GM21723 (cell line): Measurements from ENCODE around the gene MAP1A.

ENCODE experiments used
- ATAC-seq: cut with Tn5 transposase; IDR thresholded peaks from one replicate; pipeline ENCODE4 v1.9.1; 2021; ENCODE audit warnings: mild to moderate bottlenecking, moderate library complexity; ENCODE audit not compliant: unreplicated experiment

MAP1A gene

DNA sequence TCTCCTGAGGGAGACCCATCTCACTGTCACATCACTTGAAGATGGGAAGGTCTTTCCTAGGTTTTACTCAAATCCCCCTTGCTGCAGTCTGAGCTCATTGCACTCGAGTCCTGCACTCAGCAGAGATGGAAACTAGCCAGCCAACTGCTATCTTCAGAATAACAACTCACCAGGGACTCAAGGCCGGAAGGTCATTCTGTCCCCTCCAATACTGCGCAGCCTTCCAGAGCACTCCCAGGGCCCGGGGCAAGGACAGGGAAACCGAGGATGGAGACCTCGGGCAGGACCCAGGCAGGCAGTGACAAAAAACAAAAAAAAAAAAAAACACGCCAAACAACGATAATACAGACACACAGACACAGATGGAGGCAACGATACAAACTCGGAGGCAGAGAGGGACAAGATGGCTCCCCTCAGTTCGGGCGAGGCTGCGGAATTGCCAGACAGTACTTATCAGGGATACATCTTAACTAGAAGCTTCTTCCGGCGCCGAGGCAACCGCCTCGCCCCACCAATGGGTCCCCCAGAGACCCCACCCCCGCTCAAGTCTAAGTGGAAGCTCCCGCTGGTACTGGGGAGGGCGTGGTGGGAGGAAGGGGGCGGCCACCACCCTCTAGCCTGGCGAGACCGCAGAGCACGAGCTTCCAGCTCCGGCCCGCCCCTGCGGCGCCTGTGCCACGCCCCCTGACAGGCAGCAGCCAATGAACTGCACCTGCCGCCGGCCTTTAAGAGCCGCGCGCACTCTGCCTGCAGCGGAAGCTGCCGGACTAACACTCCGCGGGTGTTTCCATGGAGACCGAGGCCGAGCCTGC, 7.0 kb upstream of the MAP1A start:
- ATAC-seq: peak; percentile 96

DNA sequence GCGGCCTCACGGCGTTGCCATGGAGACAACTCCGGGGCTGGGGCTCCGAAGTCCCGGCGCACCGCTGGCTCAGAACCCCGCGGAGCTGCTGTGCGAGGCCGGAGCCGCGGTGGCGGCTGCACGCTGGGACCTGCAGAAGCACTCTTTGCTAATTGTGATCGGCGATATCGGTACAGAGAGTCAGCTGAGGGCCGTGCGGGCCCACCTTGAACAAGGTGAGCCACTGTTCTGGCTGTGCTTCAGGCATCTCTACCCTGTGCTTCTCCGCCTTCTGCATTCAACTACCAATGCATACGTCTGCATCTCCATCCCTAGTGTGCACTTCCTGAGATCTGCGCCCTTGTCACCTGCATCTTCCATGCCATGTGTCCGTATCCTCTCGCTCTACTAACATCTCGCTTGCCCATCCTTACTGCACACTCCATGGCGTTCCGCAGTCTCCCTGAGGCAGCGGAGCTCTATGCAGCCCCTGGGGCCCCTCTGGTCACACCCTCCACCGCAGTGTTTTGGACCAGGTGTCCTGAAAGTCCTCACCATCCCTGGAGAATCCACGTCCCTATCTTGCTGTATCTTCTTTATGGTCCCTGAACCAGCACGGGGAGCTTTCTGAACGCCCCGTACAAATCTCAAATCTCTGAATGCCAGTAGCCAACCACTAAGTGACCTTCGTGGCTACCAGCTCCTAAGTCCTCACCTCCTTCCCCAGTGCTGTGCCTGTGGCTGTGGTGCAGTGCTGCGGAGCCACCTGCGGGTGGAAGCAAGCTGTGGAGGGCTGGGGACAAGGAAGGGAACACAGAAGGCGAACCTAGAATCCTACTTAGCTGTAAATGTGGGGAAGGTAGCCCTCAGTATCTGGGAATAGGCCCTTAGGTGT, 6.2 kb upstream of the MAP1A start:
- ATAC-seq: no peak

DNA sequence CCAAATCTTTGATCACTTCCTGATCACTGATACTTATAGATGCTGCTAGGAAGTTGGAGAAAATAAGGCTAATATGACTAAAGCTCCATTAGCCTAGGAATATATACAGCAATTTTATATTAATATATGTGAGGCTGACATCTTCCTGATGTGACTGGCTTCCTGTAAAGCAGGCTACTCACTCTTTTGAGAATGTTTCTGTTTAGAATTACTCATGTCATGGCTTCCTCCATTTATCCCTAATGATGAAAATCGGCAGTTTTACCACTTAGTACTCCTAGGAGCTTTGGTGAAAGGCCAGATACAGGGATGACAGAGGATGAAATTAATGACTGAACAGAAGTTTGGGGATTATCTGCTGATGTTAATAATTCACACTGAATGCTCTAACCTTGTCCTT, 3.9 kb upstream of the MAP1A start:
- no peak for ATAC-seq

DNA sequence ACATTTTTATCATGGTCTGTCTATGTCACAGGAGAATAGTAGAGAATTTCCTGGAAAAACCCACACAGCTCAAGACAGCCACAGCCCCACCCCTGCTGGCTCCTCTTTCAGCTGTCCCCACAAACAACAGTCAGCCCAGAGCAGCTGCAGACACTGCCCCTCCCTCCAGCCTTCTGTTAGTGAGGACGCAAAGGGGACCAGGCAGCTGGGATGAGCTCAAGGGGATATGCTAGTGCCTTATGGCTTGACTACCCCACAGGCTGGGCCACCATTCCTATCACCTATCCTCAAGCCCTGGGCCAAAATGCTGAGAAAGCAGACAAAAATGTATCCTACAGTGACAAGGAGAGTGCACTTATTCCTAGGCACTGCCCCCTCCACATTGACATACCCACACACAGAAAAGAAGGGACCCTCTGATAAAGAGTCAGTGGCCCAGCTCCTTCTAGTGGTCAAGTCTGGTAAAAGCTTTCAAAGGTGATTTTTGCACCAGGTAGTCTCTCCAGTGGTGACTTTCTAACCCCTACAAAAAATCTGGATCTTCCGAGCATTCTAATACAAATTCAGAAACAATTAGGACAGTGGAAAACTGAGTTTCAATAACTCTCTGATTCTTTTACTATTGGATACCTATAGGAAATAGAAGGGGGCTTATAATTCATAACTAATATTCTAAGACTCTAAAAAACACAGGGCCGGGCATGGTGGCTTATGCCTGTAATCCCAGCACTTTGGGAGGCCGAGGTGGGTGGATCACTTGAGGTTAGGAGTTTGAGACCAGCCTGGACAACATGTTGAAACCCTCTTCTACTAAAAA, 3.0 kb upstream of the MAP1A start:
- ATAC-seq: no peak

DNA sequence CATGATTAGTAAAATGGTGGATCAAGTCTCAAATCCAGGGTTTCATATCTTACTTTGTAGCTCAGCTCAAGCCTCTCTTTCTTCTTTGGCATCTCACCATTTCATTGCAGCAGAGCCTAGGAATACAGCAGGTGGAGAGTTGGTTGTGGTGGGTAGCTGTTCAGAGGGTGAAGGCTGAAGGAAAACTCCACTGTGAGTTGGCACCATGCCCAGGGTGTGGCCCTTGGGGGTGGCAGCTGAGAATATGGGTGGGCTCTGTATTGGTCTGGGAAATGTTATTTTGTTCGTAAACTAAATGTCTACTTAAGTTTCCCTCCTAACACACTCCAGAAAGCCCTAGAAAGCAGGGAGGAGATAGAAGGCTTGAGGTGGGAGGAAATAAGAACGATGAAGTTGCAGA, 1.7 kb upstream of the MAP1A start:
- ATAC-seq: no peak

DNA sequence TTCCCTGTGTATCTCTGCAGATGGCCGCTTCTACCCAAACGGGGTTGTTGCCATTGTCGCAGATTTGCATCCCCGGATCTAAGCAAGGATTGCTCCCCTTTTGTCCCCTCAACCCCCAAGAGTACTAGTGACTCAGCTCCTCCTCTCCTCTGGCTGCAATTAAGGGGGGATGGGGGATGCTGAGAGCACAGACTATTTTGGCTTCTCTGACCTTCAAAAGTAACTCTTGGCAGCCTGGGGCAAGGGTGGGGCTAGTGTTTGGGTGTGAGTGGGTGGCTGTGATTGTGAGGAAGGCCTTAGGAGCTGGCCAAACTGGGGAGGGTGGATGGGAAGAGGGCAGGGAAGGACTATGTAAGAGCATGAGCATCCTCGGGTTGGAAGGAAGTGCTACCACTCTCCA, 1.2 kb upstream of the MAP1A start:
- ATAC-seq: no peak

DNA sequence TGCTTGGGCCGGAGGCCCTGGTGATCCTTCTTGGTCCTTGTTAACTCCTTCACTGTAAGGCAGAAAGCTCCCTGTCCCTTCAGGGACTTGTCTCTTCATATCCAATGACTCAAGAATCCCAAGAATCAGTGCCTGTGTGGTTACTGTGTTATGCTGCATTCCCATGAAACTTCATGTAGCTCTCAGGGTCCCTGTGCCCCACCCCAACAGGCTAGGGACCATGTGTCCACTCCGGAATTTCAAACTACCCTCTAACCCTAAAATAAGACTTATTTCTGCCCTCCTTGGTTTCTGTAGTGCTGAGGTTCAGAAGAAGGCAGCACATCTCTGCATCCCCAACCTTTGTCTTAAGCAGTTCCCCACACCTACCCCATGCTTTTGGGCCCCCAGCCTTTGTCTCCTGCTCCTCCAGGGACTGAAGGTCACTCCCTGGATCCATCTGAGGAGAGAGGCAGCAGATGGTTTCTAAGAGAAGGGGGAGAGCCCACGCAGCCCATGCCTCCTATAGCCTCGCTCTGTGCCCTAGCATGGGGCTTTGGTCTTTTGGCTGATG, 531 bp upstream of the MAP1A start:
- no peak for ATAC-seq

DNA sequence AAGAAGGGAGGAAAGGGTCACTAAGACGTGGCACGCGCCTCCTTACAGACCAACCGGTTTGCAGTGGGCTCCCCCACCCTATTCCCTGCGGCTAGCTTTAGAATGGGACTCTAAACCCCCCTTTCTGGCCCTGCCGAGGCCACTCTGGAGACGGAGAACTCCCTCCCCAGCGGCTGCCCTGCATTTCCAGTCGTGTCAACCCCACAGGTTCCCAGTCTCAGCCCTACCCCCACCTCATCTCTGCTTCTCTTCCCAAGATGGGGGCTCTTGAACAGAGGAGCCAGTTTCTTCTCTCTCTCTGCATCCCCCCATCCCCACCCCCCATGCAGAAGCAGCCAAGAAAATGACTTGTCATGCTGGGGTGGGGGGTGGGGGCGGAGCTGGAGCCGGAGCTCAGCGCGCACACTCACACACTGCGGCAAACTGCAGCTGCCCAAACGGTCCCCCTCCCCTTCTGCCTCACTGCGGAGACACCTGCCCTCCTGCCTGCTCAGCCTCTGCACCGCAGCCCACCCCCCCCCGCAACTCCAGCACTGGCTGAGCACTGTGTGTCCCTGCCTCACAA, 871 bp downstream of the MAP1A start:
- no peak for ATAC-seq

DNA sequence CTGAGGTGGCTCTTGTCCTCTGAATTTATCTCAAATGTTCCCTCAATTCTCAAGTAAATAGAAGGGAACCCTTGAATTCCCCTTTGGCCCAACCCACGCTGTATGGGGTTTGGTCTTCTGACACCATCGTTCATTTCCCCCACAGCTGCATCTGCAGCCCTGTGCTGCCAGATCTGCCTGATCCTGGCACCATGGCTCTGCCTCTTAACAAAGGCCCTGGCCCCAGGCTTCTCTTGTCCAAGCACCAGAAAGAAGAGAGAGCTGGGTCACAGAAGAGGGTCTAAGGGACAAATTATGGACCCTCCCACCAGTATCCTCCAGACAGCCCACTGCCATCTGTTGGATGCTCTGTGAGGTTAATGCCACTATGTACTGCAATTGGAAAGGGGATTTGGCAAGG, 1.8 kb downstream of the MAP1A start:
- ATAC-seq: no peak

DNA sequence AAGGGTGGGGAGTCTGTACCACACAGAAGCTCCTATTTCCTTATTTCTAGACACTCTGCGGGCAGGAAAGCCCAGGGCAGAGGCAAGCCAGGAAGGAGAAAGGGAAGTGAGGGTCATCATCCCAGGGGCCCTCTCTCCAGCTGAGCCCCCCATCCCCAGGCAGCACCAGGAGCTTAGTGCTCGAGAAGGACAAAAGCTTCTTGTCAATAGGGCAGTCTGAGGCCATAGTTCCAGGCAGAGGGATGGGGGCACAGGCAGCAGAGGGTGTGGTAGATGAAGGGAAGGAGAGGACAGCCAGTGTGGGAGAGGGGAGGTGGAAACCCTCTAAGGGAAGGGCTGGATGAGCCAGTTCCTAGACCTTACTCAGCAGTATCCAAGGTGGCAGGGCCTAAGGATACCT, 2.7 kb downstream of the MAP1A start:
- ATAC-seq: no peak

DNA sequence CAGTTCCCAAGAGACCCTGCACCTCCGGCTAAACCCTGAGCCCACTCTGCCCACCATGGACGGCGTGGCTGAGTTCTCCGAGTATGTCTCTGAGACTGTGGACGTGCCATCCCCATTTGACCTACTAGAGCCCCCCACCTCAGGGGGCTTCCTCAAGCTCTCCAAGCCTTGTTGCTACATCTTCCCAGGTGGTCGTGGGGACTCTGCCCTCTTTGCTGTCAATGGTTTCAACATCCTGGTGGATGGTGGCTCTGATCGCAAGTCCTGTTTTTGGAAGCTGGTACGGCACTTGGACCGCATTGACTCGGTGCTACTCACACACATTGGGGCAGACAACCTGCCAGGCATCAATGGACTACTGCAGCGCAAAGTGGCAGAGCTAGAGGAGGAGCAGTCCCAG, 4.0 kb downstream of the MAP1A start:
- ATAC-seq: no peak

DNA sequence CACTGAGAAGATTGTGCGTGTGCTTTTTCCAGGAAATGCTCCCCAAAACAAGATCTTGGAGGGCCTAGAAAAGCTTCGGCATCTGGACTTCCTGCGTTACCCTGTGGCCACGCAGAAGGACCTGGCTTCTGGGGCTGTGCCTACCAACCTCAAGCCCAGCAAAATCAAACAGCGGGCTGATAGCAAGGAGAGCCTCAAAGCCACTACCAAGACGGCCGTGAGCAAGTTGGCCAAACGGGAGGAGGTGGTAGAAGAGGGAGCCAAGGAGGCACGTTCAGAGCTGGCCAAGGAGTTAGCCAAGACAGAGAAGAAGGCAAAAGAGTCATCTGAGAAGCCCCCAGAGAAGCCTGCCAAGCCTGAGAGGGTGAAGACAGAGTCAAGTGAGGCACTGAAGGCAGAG, 4.8 kb downstream of the MAP1A start:
- no peak for ATAC-seq

DNA sequence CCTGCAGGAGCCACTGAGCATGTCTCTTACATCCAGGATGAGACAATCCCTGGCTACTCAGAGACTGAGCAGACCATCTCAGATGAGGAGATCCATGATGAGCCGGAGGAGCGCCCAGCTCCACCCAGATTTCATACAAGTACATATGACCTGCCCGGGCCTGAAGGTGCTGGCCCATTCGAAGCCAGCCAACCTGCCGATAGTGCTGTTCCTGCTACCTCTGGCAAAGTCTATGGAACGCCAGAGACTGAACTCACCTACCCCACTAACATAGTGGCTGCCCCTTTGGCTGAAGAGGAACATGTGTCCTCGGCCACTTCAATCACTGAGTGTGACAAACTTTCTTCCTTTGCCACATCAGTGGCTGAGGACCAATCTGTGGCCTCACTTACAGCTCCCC, 6.2 kb downstream of the MAP1A start:
- no peak for ATAC-seq

DNA sequence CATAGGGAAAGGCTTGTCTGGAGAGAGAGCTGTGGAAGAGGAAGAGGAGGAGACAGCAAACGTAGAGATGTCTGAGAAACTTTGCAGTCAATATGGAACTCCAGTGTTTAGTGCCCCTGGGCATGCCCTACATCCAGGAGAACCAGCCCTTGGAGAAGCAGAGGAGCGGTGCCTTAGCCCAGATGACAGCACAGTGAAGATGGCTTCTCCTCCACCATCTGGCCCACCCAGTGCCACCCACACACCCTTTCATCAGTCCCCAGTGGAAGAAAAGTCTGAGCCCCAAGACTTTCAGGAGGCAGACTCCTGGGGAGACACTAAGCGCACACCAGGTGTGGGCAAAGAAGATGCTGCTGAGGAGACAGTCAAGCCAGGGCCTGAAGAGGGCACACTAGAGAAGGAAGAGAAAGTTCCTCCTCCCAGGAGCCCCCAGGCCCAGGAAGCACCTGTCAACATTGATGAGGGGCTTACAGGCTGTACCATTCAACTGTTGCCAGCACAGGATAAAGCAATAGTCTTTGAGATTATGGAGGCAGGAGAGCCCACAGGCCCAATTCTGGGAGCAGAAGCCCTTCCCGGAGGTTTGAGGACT, 6.9 kb downstream of the MAP1A start:
- ATAC-seq: no peak

DNA sequence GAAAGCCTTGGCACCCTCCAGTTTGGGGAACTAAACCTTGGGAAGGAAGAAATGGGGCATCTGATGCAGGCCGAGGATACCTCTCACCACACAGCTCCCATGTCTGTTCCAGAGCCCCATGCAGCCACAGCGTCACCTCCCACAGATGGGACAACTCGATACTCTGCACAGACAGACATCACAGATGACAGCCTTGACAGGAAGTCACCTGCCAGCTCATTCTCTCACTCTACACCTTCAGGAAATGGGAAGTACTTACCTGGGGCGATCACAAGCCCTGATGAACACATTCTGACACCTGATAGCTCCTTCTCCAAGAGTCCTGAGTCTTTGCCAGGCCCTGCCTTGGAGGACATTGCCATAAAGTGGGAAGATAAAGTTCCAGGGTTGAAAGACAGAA, 7.7 kb downstream of the MAP1A start:
- no peak for ATAC-seq

DNA sequence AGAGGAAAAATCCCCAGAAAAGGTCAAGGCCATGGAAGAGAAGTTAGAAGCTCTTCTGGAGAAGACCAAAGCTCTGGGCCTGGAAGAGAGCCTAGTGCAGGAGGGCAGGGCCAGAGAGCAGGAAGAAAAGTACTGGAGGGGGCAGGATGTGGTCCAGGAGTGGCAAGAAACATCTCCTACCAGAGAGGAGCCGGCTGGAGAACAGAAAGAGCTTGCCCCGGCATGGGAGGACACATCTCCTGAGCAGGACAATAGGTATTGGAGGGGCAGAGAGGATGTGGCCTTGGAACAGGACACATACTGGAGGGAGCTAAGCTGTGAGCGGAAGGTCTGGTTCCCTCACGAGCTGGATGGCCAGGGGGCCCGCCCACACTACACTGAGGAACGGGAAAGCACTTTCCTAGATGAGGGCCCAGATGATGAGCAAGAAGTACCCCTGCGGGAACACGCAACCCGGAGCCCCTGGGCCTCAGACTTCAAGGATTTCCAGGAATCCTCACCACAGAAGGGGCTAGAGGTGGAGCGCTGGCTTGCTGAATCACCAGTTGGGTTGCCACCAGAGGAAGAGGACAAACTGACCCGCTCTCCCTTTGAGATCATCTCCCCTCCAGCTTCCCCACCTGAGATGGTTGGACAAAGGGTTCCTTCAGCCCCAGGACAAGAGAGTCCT, 9.0 kb downstream of the MAP1A start:
- ATAC-seq: no peak

DNA sequence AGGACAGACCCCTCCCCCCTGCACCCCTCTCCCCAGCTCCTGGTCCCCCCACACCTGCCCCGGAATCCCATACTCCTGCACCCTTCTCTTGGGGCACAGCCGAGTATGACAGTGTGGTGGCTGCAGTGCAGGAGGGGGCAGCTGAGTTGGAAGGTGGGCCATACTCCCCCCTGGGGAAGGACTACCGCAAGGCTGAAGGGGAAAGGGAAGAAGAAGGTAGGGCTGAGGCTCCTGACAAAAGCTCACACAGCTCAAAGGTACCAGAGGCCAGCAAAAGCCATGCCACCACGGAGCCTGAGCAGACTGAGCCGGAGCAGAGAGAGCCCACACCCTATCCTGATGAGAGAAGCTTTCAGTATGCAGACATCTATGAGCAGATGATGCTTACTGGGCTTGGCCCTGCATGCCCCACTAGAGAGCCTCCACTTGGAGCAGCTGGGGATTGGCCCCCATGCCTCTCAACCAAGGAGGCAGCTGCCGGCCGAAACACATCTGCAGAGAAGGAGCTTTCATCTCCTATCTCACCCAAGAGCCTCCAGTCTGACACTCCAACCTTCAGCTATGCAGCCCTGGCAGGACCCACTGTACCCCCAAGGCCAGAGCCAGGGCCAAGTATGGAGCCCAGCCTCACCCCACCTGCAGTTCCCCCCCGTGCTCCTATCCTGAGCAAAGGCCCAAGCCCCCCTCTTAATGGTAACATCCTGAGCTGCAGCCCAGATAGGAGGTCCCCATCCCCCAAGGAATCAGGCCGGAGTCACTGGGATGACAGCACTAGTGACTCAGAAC, 9.8 kb downstream of the MAP1A start:
- no peak for ATAC-seq

DNA sequence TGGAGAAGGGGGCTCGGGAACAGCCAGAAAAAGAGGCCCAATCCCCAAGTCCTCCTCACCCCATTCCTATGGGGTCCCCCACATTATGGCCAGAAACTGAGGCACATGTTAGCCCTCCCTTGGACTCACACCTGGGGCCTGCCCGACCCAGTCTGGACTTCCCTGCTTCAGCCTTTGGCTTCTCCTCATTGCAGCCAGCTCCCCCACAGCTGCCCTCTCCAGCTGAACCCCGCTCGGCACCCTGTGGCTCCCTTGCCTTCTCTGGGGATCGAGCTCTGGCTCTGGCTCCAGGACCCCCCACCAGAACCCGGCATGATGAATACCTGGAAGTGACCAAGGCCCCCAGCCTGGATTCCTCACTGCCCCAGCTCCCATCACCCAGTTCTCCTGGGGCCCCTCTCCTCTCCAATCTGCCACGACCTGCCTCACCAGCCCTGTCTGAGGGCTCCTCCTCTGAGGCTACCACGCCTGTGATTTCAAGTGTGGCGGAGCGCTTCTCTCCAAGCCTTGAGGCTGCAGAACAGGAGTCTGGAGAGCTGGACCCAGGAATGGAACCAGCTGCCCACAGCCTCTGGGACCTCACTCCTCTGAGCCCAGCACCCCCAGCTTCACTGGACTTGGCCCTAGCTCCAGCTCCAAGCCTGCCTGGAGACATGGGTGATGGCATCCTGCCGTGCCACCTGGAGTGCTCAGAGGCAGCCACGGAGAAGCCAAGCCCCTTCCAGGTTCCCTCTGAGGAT, 10.6 kb downstream of the MAP1A start:
- no peak for ATAC-seq
